Right kidney (tissue), 1 donor: ENCODE data around the gene CARD11.

Experiments used
- DNase-seq: peaks from one replicate; pipeline ENCODE4 v3.0.0-alpha.2; 2016

CARD11 gene

GRCh38 chr7:2870471-2870931 lies 173.2 kb downstream of the CARD11 start:
- peak; percentile 45 for DNase-seq

GRCh38 chr7:2869981-2870380 lies 173.7 kb downstream of the CARD11 start:
- no peak for DNase-seq

- DNase-seq, result no peak
These were observed 177.1 kb downstream of the CARD11 start for GRCh38 chr7:2866601-2867000.

- DNase-seq, result peak; percentile 56
These were observed 178.5 kb downstream of the CARD11 start for GRCh38 chr7:2864999-2865670.

- DNase-seq, result no peak
These were observed 179.3 kb downstream of the CARD11 start for GRCh38 chr7:2864204-2864985.

GRCh38 chr7:2863461-2864066 lies 180.1 kb downstream of the CARD11 start:
- no peak for DNase-seq

- no peak for DNase-seq
These were observed 180.8 kb downstream of the CARD11 start for GRCh38 chr7:2862831-2863361.

- DNase-seq, result no peak
These were observed 182.2 kb downstream of the CARD11 start for GRCh38 chr7:2861509-2861908.

GRCh38 chr7:2860627-2861133 lies 183.0 kb downstream of the CARD11 start:
- no peak for DNase-seq

GRCh38 chr7:2859952-2860351 lies 183.7 kb downstream of the CARD11 start:
- no peak for DNase-seq

GRCh38 chr7:2858621-2859020 lies 185.0 kb downstream of the CARD11 start:
- DNase-seq, result no peak

- DNase-seq, result no peak
These were observed 187.1 kb downstream of the CARD11 start for GRCh38 chr7:2856388-2857169.
